Stimulated activated naive CD8-positive, alpha-beta T cell treated with anti-CD3 and anti-CD28 coated beads, Interleukin-15, amount 100 ng/mL, for 72 hours (primary cell): ENCODE measurements around the gene SHC2.

Experiments
- ATAC-seq: fragments of 150-1000 bp; cut with Tn5 transposase; 2 replicates; pipeline ENCODE4 v1.10.0; 2021; ENCODE audit warnings: mild to moderate bottlenecking, moderate library complexity
- DNase-seq, 2 donors: peaks; one replicate each; pipeline ENCODE4 v3.0.0; 2021 to 2022
- H3K27ac Mint-ChIP-seq, 2 donors: one replicate each; pipeline ENCODE4 v1.8.0; 2022; ENCODE audit warnings: mild to moderate bottlenecking in 2 of 2, mixed read lengths in 2 of 2, moderate library complexity in 2 of 2
- H3K27me3 Mint-ChIP-seq: one replicate; pipeline ENCODE4 v1.8.0; 2022; ENCODE audit warnings: mixed read lengths
- H3K4me1 Mint-ChIP-seq: one replicate; pipeline ENCODE4 v1.8.0; 2022; ENCODE audit warnings: mild to moderate bottlenecking, mixed read lengths
- H3K4me3 Mint-ChIP-seq, 2 donors: one replicate each; pipeline ENCODE4 v1.8.0; 2022; ENCODE audit warnings: mild to moderate bottlenecking in 2 of 2, mixed read lengths in 2 of 2, moderate library complexity in 1 of 2
- H3K9me3 Mint-ChIP-seq, 2 donors: one replicate each; pipeline ENCODE4 v1.8.0; 2022; ENCODE audit warnings: mixed read lengths in 2 of 2

SHC2 gene

DNA sequence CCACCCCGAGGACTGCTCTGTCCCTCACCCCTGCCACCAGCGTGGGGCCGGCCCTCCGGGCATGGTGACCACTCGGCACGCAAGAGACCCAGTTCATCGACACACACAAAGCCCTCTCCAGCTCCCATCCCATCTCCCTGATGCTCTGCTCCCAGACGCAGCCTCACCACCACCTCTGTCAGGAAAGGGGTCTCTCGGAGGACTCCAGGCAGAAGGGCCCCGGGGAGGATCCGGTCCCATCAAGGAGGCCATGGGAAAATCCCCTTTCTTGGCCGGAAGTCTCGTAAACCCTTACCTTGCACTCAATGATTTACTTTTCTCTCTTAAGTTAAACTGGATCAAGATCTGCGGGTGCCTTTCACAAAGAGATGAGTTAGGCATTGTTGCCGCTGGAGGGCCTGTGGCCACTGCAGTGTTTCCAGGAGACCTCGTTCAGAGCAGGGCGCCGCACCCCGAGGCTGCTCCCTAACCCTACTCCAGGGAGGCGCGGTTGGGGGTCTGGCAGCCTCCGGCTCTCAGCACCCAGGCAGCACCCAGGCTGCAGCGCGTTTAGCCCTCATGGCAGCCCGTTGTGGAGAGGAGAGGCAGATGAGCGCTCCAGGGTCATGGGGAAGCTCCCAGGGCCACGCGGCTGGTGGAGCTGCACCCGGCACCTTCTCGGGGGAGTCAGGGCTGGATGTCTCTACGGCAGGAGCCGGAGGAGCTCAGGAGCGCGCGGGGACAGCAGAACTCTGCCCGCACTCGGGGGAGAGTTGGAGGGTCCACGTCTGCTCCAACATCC is 82.8 kb downstream of the SHC2 start:
- Mint-ChIP-seq H3K27me3 (peaks cover 47% of the 10 kb centered on the region), H3K4me3 (no peak overlapping the region), H3K27ac (peak overlapping the region in 1 of 2 donors; percentile 90)

GRCh38 chr19:376111-376470 is 84.7 kb downstream of the SHC2 start:
- H3K27me3 Mint-ChIP-seq = peaks cover 61% of the 10 kb centered on the region
- H3K27ac Mint-ChIP-seq = no peak overlapping the region
- H3K4me3 Mint-ChIP-seq = no peak overlapping the region
- no peaks in the 10 kb centered on the region for H3K9me3 Mint-ChIP-seq
- DNase-seq (no peak), ATAC-seq (no peak)
- peaks cover 5% of the 10 kb centered on the region for H3K4me1 Mint-ChIP-seq

More for the DNA sequence above, 82.8 kb downstream of the SHC2 start:
- no peaks in the 10 kb centered on the region for H3K9me3 Mint-ChIP-seq
- peaks cover 12% of the 10 kb centered on the region for H3K4me1 Mint-ChIP-seq
- DNase-seq (no peak), ATAC-seq (no peak)

DNA sequence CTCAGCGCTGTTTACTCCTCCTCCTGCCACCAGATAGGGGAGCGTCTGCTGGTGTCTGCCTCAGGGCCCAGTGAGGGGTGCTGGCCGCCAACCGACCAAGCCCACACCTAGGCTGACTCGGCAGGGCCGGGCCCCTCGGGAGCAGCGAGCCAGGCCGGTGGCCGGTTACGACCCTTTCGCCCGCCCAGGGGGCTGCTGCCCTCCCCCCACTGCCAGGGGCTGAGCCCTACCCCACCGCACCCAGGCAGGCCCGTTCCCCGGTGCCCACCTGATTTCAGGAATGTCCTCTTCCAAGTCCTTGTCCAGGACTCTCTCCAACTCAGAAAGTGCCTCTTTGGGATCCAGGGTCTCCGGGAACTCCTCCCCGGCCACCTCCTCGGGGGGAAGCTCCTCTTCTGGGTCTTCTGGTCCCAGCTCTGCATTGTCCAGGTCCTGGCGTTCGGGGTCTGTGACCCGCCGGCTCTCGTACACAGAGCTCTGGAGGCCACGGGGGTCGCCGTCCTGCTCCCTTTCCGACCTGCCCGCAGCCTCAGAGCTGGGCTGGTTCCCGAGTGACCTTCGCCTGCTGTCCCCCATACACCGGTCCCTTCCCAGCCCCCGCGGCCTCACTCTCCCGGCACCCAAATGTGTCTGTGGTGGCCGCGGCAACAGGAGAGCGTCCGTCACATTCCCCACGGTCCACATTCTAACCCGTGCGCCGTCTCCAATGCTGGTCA is 85.3 kb downstream of the SHC2 start:
- ATAC-seq (no peak), DNase-seq (no peak)
- peaks cover 62% of the 10 kb centered on the region for H3K27me3 Mint-ChIP-seq
- peaks cover 5% of the 10 kb centered on the region for H3K4me1 Mint-ChIP-seq
- H3K9me3 Mint-ChIP-seq = no peaks in the 10 kb centered on the region
- no peak overlapping the region for H3K27ac Mint-ChIP-seq
- no peak overlapping the region for H3K4me3 Mint-ChIP-seq

DNA sequence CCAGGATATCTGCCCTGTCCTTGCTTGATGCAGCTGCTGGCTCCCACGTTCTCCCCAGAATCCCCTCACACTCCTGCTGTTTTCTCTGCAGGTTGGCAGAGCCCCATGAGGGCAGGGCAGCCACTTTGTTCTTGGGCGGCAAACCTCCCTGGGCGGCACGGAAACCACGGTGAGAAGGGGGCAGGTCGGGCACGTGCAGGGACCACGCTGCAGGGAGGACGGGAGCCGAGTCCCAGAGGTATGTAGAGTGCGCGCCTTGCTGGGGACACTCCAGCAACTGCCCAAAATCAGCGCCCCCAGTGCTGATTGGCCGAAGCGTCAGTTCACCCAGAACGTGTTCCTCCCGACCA is 86.0 kb downstream of the SHC2 start:
- Mint-ChIP-seq H3K4me3 (no peak overlapping the region), H3K27me3 (peaks cover 58% of the 10 kb centered on the region), H3K27ac (no peak overlapping the region), H3K4me1 (peaks cover 5% of the 10 kb centered on the region), H3K9me3 (no peaks in the 10 kb centered on the region)
- DNase-seq (peak in 1 of 2 donors; percentile 7), ATAC-seq (no peak)

GRCh38 chr19:374183-374885 is 86.5 kb downstream of the SHC2 start:
- Mint-ChIP-seq H3K9me3 (no peaks in the 10 kb centered on the region), H3K4me1 (peaks cover 5% of the 10 kb centered on the region), H3K4me3 (no peak overlapping the region), H3K27ac (no peak overlapping the region), H3K27me3 (peaks cover 58% of the 10 kb centered on the region)
- no peak for ATAC-seq
- peak in 1 of 2 donors; percentile 7 for DNase-seq

DNA sequence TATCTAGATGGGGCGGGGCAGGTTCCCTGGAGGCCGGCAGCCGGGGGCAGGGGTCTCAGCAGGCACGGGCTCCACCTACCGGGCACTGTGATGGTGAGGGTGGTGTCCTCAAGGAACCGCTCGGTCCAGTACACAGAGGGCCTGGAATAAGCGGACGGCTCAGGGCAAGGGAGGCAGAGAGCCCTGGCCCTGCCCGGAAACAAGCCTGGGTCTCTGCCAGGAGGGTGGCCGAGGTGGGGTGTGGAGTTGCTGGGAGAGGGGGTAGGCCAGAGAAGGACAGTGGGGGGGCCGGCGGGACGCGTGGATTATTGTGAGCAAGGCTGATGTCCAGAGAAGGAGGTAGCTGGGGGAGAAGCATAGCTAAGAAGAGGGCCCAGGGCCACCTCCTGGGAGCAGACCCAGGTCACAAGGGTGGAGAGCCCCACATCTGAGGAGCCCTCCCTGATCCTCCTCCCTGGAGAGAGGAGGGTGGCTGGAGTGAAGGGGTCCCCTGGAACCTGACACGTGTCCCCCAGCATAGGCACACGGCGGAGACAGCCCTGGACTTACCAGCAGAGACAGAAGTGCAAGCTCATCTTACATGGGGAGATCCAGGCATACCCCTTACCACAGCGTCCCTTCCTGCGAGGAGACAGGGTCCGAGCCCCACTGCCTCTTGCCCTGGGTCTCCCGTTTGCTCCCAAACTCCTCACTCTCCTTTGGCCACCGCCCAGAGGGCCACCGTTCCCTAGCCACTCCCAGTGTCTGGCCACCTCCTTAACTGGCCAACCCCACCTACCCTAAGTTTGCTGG is 87.2 kb downstream of the SHC2 start:
- peaks cover 5% of the 10 kb centered on the region for H3K4me1 Mint-ChIP-seq
- no peak overlapping the region for H3K4me3 Mint-ChIP-seq
- no peaks in the 10 kb centered on the region for H3K9me3 Mint-ChIP-seq
- DNase-seq (no peak), ATAC-seq (peak; percentile 14)
- H3K27me3 Mint-ChIP-seq = peaks cover 61% of the 10 kb centered on the region
- H3K27ac Mint-ChIP-seq = no peak overlapping the region

DNA sequence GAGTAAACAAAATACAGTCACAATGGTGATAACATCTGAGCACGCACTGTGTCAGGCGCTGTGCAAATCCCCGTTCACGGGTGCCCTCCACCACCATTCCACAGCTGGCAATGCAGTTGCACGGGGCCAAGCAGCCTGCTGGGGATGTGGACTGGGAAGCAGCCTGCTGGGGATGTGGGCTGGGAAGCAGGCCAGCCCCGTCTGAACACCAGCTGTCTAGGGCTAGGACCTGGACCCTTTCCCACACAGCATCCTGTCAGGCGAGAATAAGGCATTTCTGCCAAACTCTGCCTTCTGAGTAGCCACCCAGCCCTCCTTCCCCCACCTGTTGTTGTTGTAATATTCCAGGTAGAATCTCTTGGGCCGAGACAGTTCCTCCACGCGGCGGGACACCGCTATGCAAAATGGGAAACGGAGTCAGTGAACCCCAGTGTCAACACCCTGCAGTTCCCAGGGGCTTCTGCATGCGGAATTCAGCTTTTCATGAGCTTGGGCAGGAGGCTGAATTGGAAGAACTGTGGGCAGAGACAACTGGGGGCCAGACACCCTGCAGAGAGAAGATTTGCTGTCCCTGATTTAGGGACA is 88.4 kb downstream of the SHC2 start:
- no peak for DNase-seq
- Mint-ChIP-seq H3K27me3 (peaks cover 62% of the 10 kb centered on the region), H3K4me1 (no peaks in the 10 kb centered on the region), H3K9me3 (no peaks in the 10 kb centered on the region), H3K4me3 (no peak overlapping the region), H3K27ac (no peak overlapping the region)
- ATAC-seq = no peak

GRCh38 chr19:371501-372168 is 89.2 kb downstream of the SHC2 start:
- no peaks in the 10 kb centered on the region for H3K9me3 Mint-ChIP-seq
- H3K27ac Mint-ChIP-seq = no peak overlapping the region
- peak in 1 of 2 donors; percentile 3 for DNase-seq
- no peak for ATAC-seq
- no peaks in the 10 kb centered on the region for H3K4me1 Mint-ChIP-seq
- no peak overlapping the region for H3K4me3 Mint-ChIP-seq
- H3K27me3 Mint-ChIP-seq = peaks cover 70% of the 10 kb centered on the region

GRCh38 chr19:370641-371330 is 90.0 kb downstream of the SHC2 start:
- ATAC-seq = no peak
- H3K27me3 Mint-ChIP-seq = peaks cover 66% of the 10 kb centered on the region
- no peak overlapping the region for H3K4me3 Mint-ChIP-seq
- DNase-seq = peak in 1 of 2 donors; percentile 2
- no peaks in the 10 kb centered on the region for H3K4me1 Mint-ChIP-seq
- H3K27ac Mint-ChIP-seq = no peak overlapping the region
- H3K9me3 Mint-ChIP-seq = no peaks in the 10 kb centered on the region

DNA sequence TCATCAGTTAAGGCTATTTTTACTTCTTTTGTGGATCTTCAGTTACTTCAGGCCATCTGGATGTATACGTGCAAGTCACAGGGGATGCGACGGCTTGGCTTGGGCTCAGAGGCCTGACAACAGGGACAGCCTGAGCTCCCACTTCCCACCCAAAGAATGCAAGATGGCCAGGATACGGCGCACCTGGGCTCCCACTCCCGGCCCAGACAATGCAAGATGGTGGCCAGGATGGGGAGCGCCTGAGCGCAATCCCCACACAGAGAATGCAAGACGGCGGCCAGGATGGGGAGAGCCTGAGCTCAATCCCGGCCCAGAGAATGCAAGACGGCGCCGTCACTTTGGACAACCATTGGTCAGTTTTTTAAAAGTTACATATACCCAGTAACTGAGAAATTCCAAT is 91.0 kb downstream of the SHC2 start:
- Mint-ChIP-seq H3K27me3 (peaks cover 70% of the 10 kb centered on the region), H3K4me3 (no peak overlapping the region), H3K27ac (peak overlapping the region in 1 of 2 donors; percentile 28), H3K4me1 (no peaks in the 10 kb centered on the region), H3K9me3 (no peaks in the 10 kb centered on the region)
- ATAC-seq (no peak), DNase-seq (peak in 1 of 2 donors; percentile 4)

DNA sequence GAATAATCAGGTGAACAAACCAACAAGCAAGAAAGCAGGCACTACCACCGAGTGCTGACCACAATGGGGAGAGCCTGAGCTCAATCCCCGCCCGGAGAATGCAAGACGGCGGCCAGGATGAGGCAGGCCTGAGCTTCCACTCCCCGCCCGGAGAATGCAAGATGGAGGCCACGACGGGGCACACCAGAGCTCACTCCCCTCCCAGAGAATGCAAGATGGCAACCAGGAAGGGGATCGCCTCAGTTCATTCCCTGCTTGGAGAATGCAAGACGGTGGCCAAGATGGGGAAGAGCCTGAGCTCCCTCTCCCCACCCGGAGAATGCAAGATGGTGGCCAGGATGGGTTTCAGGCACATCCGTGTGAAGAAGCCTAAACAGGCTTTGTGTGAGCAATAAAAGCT is 91.6 kb downstream of the SHC2 start:
- ATAC-seq = no peak
- Mint-ChIP-seq H3K4me3 (no peak overlapping the region), H3K27ac (no peak overlapping the region), H3K9me3 (no peaks in the 10 kb centered on the region), H3K27me3 (peaks cover 74% of the 10 kb centered on the region), H3K4me1 (no peaks in the 10 kb centered on the region)
- DNase-seq = no peak

- no peak overlapping the region for H3K4me3 Mint-ChIP-seq
- peaks cover 68% of the 10 kb centered on the region for H3K27me3 Mint-ChIP-seq
- no peak overlapping the region for H3K27ac Mint-ChIP-seq
Measured at GRCh38 chr19:368630-369024, 92.2 kb downstream of the SHC2 start.

GRCh38 chr19:367963-368629 is 92.7 kb downstream of the SHC2 start:
- H3K4me1 Mint-ChIP-seq = no peaks in the 10 kb centered on the region
- no peak overlapping the region for H3K27ac Mint-ChIP-seq
- no peaks in the 10 kb centered on the region for H3K9me3 Mint-ChIP-seq
- H3K4me3 Mint-ChIP-seq = no peak overlapping the region
- no peak for DNase-seq
- H3K27me3 Mint-ChIP-seq = peaks cover 68% of the 10 kb centered on the region
- ATAC-seq = no peak

More at GRCh38 chr19:368630-369024, 92.2 kb downstream of the SHC2 start:
- H3K4me1 Mint-ChIP-seq = no peaks in the 10 kb centered on the region
- DNase-seq (no peak), ATAC-seq (no peak)
- H3K9me3 Mint-ChIP-seq = no peaks in the 10 kb centered on the region

GRCh38 chr19:367561-367960 is 93.3 kb downstream of the SHC2 start:
- no peak for DNase-seq
- Mint-ChIP-seq H3K9me3 (no peaks in the 10 kb centered on the region), H3K27me3 (peaks cover 68% of the 10 kb centered on the region), H3K4me3 (no peak overlapping the region), H3K27ac (no peak overlapping the region), H3K4me1 (no peaks in the 10 kb centered on the region)
- ATAC-seq = no peak
